Progenitor cell of endocrine pancreas (in vitro differentiated cells): ENCODE measurements around the gene CTSC. TPM values are rescaled to one million over a fixed set of nuclear protein-coding genes. Genes with fewer than 3 reads are reported as not detected.

Experiments used
- DNase-seq: peaks from one replicate; pipeline ENCODE4 v3.0.0; 2021; ENCODE audit warnings: low spot score; ENCODE audit not compliant: unreplicated experiment
- H3K27ac Mint-ChIP-seq: 2 replicates; pipeline ENCODE4 v1.8.0; 2021; ENCODE audit warnings: mild to moderate bottlenecking, moderate library complexity, mixed read lengths
- H3K27me3 Mint-ChIP-seq: 2 replicates; pipeline ENCODE4 v1.8.0; 2021; ENCODE audit warnings: mixed read lengths
- H3K36me3 Mint-ChIP-seq: 2 replicates; pipeline ENCODE4 v1.8.0; 2022; ENCODE audit warnings: mixed read lengths; ENCODE audit not compliant: insufficient read depth
- H3K4me1 Mint-ChIP-seq: 2 replicates; pipeline ENCODE4 v1.8.0; 2021; ENCODE audit warnings: low read depth, mixed read lengths
- H3K4me3 Mint-ChIP-seq: 2 replicates; pipeline ENCODE4 v1.8.0; 2021; ENCODE audit warnings: low read depth, mild to moderate bottlenecking, moderate library complexity, mixed read lengths
- H3K9me3 Mint-ChIP-seq: 2 replicates; pipeline ENCODE4 v1.8.0; 2021; ENCODE audit warnings: low read depth, mixed read lengths
- total RNA-seq: library from RNA; stranded (reverse); gene quantifications from 2 replicates; pipeline ENCODE4 v1.2.1, GENCODE V29; 2021
- TF ChIP-seq, protein P1 (sequence below): fragments of 200-600 bp; sonication (generic); IDR thresholded peaks from one replicate; pipeline ENCODE4 v1.5.0; 2021; ENCODE audit warnings: antibody characterized with exemption, mild to moderate bottlenecking; ENCODE audit not compliant: unreplicated experiment

Gene CTSC
- total RNA-seq, 1 donor from 2014 or later, result 55.0 TPM

DNA sequence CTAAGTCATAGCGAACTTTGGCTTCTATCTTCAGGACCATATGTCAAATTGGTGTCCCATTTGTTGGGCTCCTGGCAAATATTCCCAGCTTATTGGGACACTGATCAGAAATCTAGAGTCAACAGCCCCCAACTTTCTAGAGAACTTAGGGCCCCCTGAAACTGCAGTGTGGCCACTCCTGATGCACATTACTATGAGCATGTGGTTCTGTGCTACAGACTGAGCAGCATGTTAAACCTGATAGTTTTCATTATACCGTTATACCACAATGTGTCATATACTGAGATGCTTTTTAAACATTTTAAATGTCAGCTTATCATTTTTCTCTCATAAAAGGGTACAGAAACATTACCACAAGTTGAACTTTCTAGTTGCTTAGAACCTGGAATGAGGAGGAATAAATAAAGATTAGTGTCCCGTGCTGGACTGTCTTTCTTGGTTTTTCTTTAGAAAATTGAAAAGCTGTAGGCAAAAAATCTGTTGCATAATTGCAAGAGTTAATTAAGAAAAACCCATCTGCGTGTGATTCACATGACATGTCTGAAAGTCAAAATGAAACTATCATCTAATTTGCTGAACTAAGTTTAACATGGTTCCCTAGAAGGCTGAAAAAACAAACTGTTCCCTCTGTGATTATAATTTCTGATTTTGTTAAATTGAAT, 16.4 kb upstream of the CTSC start:
- DNase-seq, result no peak
- TF ChIP-seq, protein P1, sequence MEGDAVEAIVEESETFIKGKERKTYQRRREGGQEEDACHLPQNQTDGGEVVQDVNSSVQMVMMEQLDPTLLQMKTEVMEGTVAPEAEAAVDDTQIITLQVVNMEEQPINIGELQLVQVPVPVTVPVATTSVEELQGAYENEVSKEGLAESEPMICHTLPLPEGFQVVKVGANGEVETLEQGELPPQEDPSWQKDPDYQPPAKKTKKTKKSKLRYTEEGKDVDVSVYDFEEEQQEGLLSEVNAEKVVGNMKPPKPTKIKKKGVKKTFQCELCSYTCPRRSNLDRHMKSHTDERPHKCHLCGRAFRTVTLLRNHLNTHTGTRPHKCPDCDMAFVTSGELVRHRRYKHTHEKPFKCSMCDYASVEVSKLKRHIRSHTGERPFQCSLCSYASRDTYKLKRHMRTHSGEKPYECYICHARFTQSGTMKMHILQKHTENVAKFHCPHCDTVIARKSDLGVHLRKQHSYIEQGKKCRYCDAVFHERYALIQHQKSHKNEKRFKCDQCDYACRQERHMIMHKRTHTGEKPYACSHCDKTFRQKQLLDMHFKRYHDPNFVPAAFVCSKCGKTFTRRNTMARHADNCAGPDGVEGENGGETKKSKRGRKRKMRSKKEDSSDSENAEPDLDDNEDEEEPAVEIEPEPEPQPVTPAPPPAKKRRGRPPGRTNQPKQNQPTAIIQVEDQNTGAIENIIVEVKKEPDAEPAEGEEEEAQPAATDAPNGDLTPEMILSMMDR, result no peak
- Mint-ChIP-seq H3K27me3 (peaks cover 3% of the 10 kb centered on the region), H3K4me3 (no peak overlapping the region), H3K36me3 (no peaks in the 10 kb centered on the region), H3K9me3 (no peaks in the 10 kb centered on the region), H3K27ac (no peak overlapping the region), H3K4me1 (no peaks in the 10 kb centered on the region)

DNA sequence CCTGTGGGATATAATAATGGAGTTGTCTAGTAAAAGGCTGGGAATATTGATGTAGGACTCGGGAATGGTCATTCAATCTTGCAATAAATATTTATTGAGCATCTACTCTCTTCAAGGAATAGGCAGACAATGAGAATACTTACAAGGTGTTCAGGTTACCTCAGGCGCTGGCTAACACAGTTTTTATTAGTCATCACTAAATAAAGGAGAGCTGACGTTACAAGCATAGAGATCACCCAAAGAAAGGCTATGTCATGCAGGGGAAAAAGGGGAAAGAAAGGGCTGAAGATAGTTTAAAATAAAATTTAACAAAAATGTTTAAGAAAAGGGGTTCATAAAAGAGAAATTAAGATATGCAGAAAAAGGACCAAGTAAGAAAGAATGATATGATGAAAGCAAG, 15.8 kb upstream of the CTSC start:
- H3K4me3 Mint-ChIP-seq, result no peak overlapping the region
- DNase-seq, result no peak
- no peaks in the 10 kb centered on the region for H3K36me3 Mint-ChIP-seq
- H3K27ac Mint-ChIP-seq, result no peak overlapping the region
- no peaks in the 10 kb centered on the region for H3K4me1 Mint-ChIP-seq
- TF ChIP-seq, protein P1, result no peak
- H3K27me3 Mint-ChIP-seq, result peaks cover 3% of the 10 kb centered on the region
- H3K9me3 Mint-ChIP-seq, result no peaks in the 10 kb centered on the region

DNA sequence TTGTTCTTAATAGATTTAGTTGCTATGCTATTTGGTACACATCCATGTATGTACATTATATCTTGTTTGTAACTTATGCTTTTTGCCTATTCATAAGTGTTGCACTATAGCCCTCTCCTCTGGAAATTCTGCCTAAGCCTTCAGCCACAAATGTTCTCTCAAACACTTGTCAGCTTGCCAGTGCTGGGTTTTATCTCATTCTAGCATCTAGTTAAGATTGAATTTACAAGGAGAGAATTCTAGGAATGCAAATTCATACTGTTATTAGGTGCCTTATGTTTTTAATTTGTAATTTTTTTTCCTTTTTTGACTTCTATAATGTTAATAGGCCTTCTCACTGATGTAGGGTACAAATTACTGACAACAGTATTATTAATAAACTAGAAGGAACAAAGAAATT, 14.6 kb upstream of the CTSC start:
- Mint-ChIP-seq H3K36me3 (no peaks in the 10 kb centered on the region), H3K9me3 (no peaks in the 10 kb centered on the region), H3K4me1 (no peaks in the 10 kb centered on the region), H3K27ac (no peak overlapping the region), H3K27me3 (peaks cover 3% of the 10 kb centered on the region), H3K4me3 (no peak overlapping the region)
- TF ChIP-seq, protein P1, result no peak
- no peak for DNase-seq

DNA sequence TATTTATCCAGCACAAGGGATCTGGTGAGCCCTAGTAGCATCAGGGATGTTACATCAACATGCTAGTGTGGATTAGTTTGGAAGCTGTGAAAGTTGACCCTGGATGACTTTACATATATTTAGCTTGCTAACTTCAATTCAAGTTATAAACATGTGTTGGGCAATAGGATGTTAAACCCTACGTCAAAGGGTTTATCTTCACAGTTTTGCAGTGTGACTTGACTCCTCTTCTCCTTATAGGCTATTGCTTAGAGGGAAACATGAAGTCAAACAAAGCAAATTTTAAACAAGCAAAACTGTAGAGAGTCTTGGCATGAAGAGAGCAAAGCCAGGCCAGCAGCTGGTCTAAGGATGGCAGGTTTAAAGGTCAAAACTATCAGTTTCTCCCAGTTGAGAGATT, 11.3 kb upstream of the CTSC start:
- no peak overlapping the region for H3K27ac Mint-ChIP-seq
- no peaks in the 10 kb centered on the region for H3K36me3 Mint-ChIP-seq
- TF ChIP-seq, protein P1, result no peak
- H3K27me3 Mint-ChIP-seq, result peaks cover 3% of the 10 kb centered on the region
- no peak overlapping the region for H3K4me3 Mint-ChIP-seq
- no peaks in the 10 kb centered on the region for H3K9me3 Mint-ChIP-seq
- no peaks in the 10 kb centered on the region for H3K4me1 Mint-ChIP-seq
- DNase-seq, result no peak

DNA sequence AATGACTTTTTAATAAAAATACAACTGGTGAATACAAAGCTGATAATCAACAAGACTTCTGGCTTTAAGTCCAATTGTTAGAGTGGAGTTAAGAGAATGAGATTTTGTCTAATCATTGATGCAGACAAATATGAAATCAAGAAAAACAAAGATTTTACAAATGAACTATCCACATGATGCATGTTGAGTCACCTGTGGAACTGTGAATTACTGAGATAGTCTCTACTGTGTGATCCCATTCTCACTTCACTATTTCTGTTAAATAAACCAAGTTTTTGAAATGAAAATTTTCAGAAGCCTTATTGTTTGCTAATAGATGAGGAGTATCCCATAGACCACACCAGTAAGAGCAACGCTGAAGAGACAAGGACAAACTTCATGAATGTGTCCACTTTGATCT, 8.4 kb upstream of the CTSC start:
- Mint-ChIP-seq H3K4me1 (no peaks in the 10 kb centered on the region), H3K9me3 (no peaks in the 10 kb centered on the region), H3K27ac (no peak overlapping the region), H3K4me3 (no peak overlapping the region), H3K27me3 (no peaks in the 10 kb centered on the region), H3K36me3 (no peaks in the 10 kb centered on the region)
- DNase-seq, result no peak
- TF ChIP-seq, protein P1, result no peak
